Liver (tissue), 9 donors: ENCODE measurements around the gene CASZ1. TPM values are rescaled to one million over a fixed set of nuclear protein-coding genes. Genes with fewer than 3 reads are reported as not detected.

Experiments
- DNase-seq: peaks from one replicate; pipeline ENCODE4 v3.0.0-alpha.2; 2017; ENCODE audit warnings: low spot score
- H3K27ac ChIP-seq, 2 donors: one replicate each; pipeline ENCODE4 v1.7.0; 2013; ENCODE audit warnings: inconsistent platforms in 2 of 2, low read length in 2 of 2, control low read depth in 1 of 2, low read depth in 1 of 2, mild to moderate bottlenecking in 1 of 2
- H3K27me3 ChIP-seq, 4 donors: one replicate each; pipeline versions ENCODE4 v1.6.1 to v1.7.0; 2013; ENCODE audit warnings: low read length in 3 of 4, inconsistent platforms in 1 of 4, mild to moderate bottlenecking in 1 of 4, moderate library complexity in 1 of 4; ENCODE audit not compliant: control insufficient read depth in 4 of 4, insufficient read depth in 4 of 4
- H3K36me3 ChIP-seq, 4 donors: one replicate each; pipeline versions ENCODE4 v1.6.1 to v1.7.0; 2013; ENCODE audit warnings: low read length in 3 of 4, mild to moderate bottlenecking in 3 of 4, low read depth in 1 of 4, moderate library complexity in 1 of 4; ENCODE audit not compliant: control insufficient read depth in 4 of 4, insufficient read depth in 3 of 4
- H3K4me1 ChIP-seq, 4 donors: one replicate each; pipeline versions ENCODE4 v1.6.1 to v1.7.0; 2013; ENCODE audit warnings: low read length in 3 of 4, mild to moderate bottlenecking in 3 of 4, moderate library complexity in 1 of 4; ENCODE audit not compliant: control insufficient read depth in 4 of 4, insufficient read depth in 4 of 4
- H3K4me3 ChIP-seq, 3 donors: one replicate each; pipeline versions ENCODE4 v1.6.1 to v1.7.0; 2013; ENCODE audit warnings: low read length in 3 of 3, control low read depth in 1 of 3, low read depth in 1 of 3, mild to moderate bottlenecking in 1 of 3
- H3K9ac ChIP-seq, 2 donors: one replicate each; pipeline ENCODE4 v1.7.0; 2013; ENCODE audit warnings: low read length in 2 of 2, mild to moderate bottlenecking in 2 of 2, moderate library complexity in 2 of 2, control low read depth in 1 of 2, low read depth in 1 of 2
- H3K9me3 ChIP-seq, 4 donors: one replicate each; pipeline versions ENCODE4 v1.6.1 to v1.7.0; 2013; ENCODE audit warnings: low read length in 3 of 4; ENCODE audit not compliant: control insufficient read depth in 4 of 4
- ATF3 ChIP-seq: IDR thresholded peaks from 2 replicates; pipeline ENCODE4 v1.6.1; 2016; ENCODE audit warnings: antibody characterized with exemption
- CTCF ChIP-seq: fragments of 150-350 bp; IDR thresholded peaks from 2 replicates; pipeline ENCODE4 v1.5.1; 2017; ENCODE audit warnings: improper control_type of control experiment, low read depth, low read length; ENCODE audit not compliant: missing input control
- FOXA1 ChIP-seq: IDR thresholded peaks from 2 replicates; pipeline ENCODE4 v1.6.1; 2016; ENCODE audit warnings: antibody characterized with exemption
- FOXA2 ChIP-seq: IDR thresholded peaks from 2 replicates; pipeline ENCODE4 v1.6.1; 2016; ENCODE audit warnings: antibody characterized with exemption
- GABPA ChIP-seq, 2 donors: IDR thresholded peaks in 1 of 2; conservative IDR thresholded peaks in 1 of 2; 2 replicates each; pipeline ENCODE4 v1.6.1; 2016; ENCODE audit warnings: antibody characterized with exemption in 2 of 2, mild to moderate bottlenecking in 1 of 2, moderate library complexity in 1 of 2
- HNF4A ChIP-seq, 2 donors: conservative IDR thresholded peaks; 2 replicates each; pipeline ENCODE4 v1.6.1; 2016; ENCODE audit warnings: antibody characterized with exemption in 2 of 2, mild to moderate bottlenecking in 2 of 2
- HNF4G ChIP-seq: IDR thresholded peaks from 2 replicates; pipeline ENCODE4 v1.6.1; 2016; ENCODE audit warnings: antibody characterized with exemption
- RAD21 ChIP-seq, 2 donors: IDR thresholded peaks; 2 replicates each; pipeline ENCODE4 v1.6.1; 2016; ENCODE audit warnings: antibody characterized with exemption in 2 of 2, mild to moderate bottlenecking in 2 of 2
- REST ChIP-seq: IDR thresholded peaks from 2 replicates; pipeline ENCODE4 v1.6.1; 2016; ENCODE audit warnings: antibody characterized with exemption, mild to moderate bottlenecking
- RXRA ChIP-seq, 2 donors: IDR thresholded peaks; 2 replicates each; pipeline ENCODE4 v1.6.1; 2017 to 2018; ENCODE audit warnings: antibody characterized with exemption in 2 of 2, mild to moderate bottlenecking in 1 of 2
- TAF1 ChIP-seq: conservative IDR thresholded peaks from 2 replicates; pipeline ENCODE4 v1.6.1; 2016; ENCODE audit warnings: antibody characterized with exemption, mild to moderate bottlenecking
- YY1 ChIP-seq: IDR thresholded peaks from 2 replicates; pipeline ENCODE4 v1.6.1; 2016; ENCODE audit warnings: antibody characterized with exemption, mild to moderate bottlenecking
- WGBS: extraction: QIAGEN DNeasy Blood & Tissue Kit; methylation state at CpG from one replicate; pipeline ENCODE4 v1.1.7; 2013; 5-methylcytosine and 5-hydroxymethylcytosine counted together
- polyA plus RNA-seq, 2 donors: library from polyadenylated mRNA; stranded (reverse) in 1 of 2; unstranded in 1 of 2; fragments of 200-250 nt in 1 of 2; fragments of >200 nt in 1 of 2; fragmentation: Nextera tagmentation in 1 of 2; extraction: Ambion mirVana in 1 of 2; gene quantifications; one replicate each; pipeline versions ENCODE4 v1.2.1 to v1.2.3, GENCODE V29; 2013 to 2015
- total RNA-seq, 2 donors: library from RNA; depleted of rRNA; stranded (reverse); fragments of >200 nt; gene quantifications; one replicate each; pipeline ENCODE4 v1.2.3, GENCODE V29; 2014
- TF ChIP-seq, protein P1 (sequence below): IDR thresholded peaks from 2 replicates; pipeline ENCODE4 v1.6.1; 2016; ENCODE audit warnings: antibody characterized with exemption
- donor health status: healthy.
- donor health status: healthy.
- donor health status: healthy.
- donor health status: healthy.
- donor health status: healthy.

CASZ1 gene
- total and polyA plus RNA-seq, 4 donors = 1.0 to 3.5 (median 1.9) TPM

- no peak overlapping the region for H3K9ac ChIP-seq
These were observed 72.4 kb downstream of the CASZ1 start for GRCh38 chr1:10724052-10724494.

DNA sequence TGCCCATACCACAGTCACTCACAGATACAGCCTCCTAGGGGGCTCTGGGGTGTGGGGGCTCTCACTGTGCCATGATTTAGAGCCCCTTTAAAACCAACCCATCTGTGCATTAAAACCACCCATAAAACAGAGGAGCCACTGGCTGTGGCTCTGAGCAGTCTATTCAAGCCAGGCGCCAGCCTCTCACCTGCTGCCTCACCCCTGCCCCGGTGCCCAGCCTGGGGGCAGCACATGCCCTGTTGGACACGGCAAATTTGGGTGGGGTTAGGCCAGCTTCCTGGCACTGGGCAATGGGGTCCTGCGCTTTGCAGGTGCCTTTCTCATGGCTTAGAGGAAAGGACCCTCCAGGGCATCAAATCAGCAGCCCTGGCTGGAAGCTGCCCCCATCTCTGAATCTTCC is 73.1 kb downstream of the CASZ1 start:
- Histone ChIP-seq H3K27me3 (no peaks in the 10 kb centered on the region), H3K4me3 (no peak overlapping the region), H3K4me1 (peaks cover 0 to 35% (median 26%) of the 10 kb centered on the region in 4 donors), H3K9me3 (no peaks in the 10 kb centered on the region), H3K36me3 (no peaks in the 10 kb centered on the region), H3K27ac (no peak overlapping the region), H3K9ac (no peak overlapping the region)
- TF ChIP-seq HNF4G = no peak
- TF ChIP-seq, protein P1, sequence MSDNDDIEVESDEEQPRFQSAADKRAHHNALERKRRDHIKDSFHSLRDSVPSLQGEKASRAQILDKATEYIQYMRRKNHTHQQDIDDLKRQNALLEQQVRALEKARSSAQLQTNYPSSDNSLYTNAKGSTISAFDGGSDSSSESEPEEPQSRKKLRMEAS = no peak
- no peak for TF ChIP-seq RAD21 (IDR thresholded peaks at IDR 0.05)
- no peak for TF ChIP-seq FOXA2
- no peak for TF ChIP-seq RXRA (IDR thresholded peaks at IDR 0.05)
- no peak for TF ChIP-seq CTCF
- TF ChIP-seq ATF3 = no peak
- TF ChIP-seq FOXA1 = no peak
- no peak for TF ChIP-seq YY1
- TF ChIP-seq HNF4A (conservative IDR thresholded peaks at IDR 0.05) = no peak
- no peak for TF ChIP-seq GABPA (IDR thresholded peaks at IDR 0.05 in 1 of 2, conservative IDR thresholded peaks at IDR 0.05 in 1 of 2)
- TF ChIP-seq TAF1 = no peak
- TF ChIP-seq REST = no peak
- WGBS = 89% methylated on average over 4 of the region's 4 CpGs
- no peak for DNase-seq

More at GRCh38 chr1:10724052-10724494, 72.4 kb downstream of the CASZ1 start:
- H3K9me3 ChIP-seq = no peaks in the 10 kb centered on the region
- WGBS = 30% methylated on average over 12 of the region's 12 CpGs
- peaks cover 0 to 35% (median 26%) of the 10 kb centered on the region in 4 donors for H3K4me1 ChIP-seq
- no peaks in the 10 kb centered on the region for H3K36me3 ChIP-seq
- H3K27ac ChIP-seq = no peak overlapping the region
- TF ChIP-seq, protein P1 = no peak
- TF ChIP-seq YY1 (no peak), CTCF (no peak)
- H3K27me3 ChIP-seq = no peaks in the 10 kb centered on the region
- no peak for DNase-seq
- H3K4me3 ChIP-seq = no peak overlapping the region
